HepG2 (cell line): ENCODE data around the gene HNRNPUL1. TPM values are rescaled to one million over a fixed set of nuclear protein-coding genes. Genes with fewer than 3 reads are reported as not detected.

Source experiments
- HINFP ChIP-seq: sonication (generic); formaldehyde crosslinking; IDR thresholded peaks from 2 replicates; pipeline ENCODE4 v1.4.0; 2020; ENCODE audit warnings: low read depth, mild to moderate bottlenecking, missing genetic modification reagents
- MAX ChIP-seq: IDR thresholded peaks from 2 replicates; pipeline ENCODE4 v1.6.1; 2012; ENCODE audit warnings: inconsistent platforms
- MAZ ChIP-seq, 2 experiments: sonication (generic) in 1 of 2; formaldehyde crosslinking in 1 of 2; IDR thresholded peaks; 2 replicates each; pipeline versions ENCODE4 v1.5.0 to v1.6.1; 2012 to 2020; ENCODE audit warnings: low read depth in 2 of 2, mild to moderate bottlenecking in 2 of 2, borderline replicate concordance in 1 of 2, improper control_type of control experiment in 1 of 2, low read length in 1 of 2, missing genetic modification reagents in 1 of 2, moderate library complexity in 1 of 2
- MLX ChIP-seq: IDR thresholded peaks from 2 replicates; pipeline ENCODE4 v1.6.1; 2016
- RORA ChIP-seq: sonication (generic); formaldehyde crosslinking; IDR thresholded peaks from 2 replicates; pipeline ENCODE4 v1.5.0; 2020; ENCODE audit warnings: mild to moderate bottlenecking, missing genetic modification reagents, moderate library complexity
- RXRA ChIP-seq: sonication (generic); formaldehyde crosslinking; IDR thresholded peaks from 2 replicates; pipeline ENCODE4 v1.5.1; 2020; ENCODE audit warnings: missing genetic modification reagents
- SALL1 ChIP-seq: sonication (generic); formaldehyde crosslinking; IDR thresholded peaks from 2 replicates; pipeline ENCODE4 v1.8.0; 2022; ENCODE audit warnings: mild to moderate bottlenecking, missing genetic modification reagents
- TFAP4 ChIP-seq: sonication (generic); IDR thresholded peaks from 2 replicates; pipeline ENCODE4 v1.6.1; 2016; ENCODE audit warnings: low read depth, borderline replicate concordance
- THAP8 ChIP-seq: sonication (generic); formaldehyde crosslinking; IDR thresholded peaks from 2 replicates; pipeline ENCODE4 v1.5.1; 2020; ENCODE audit warnings: missing genetic modification reagents, mild to moderate bottlenecking, borderline replicate concordance
- UBTF ChIP-seq: sonication (generic); formaldehyde crosslinking; IDR thresholded peaks from 2 replicates; pipeline ENCODE4 v1.4.0; 2020; ENCODE audit warnings: mild to moderate bottlenecking, missing genetic modification reagents
- ZGPAT ChIP-seq: IDR thresholded peaks from 2 replicates; pipeline ENCODE4 v1.6.1; 2016; ENCODE audit warnings: mild to moderate bottlenecking
- ZNF317 ChIP-seq: sonication (generic); formaldehyde crosslinking; IDR thresholded peaks from 2 replicates; pipeline ENCODE4 v1.5.0; 2020; ENCODE audit warnings: mild to moderate bottlenecking, missing genetic modification reagents
- ZNF746 ChIP-seq: sonication (generic); formaldehyde crosslinking; IDR thresholded peaks from 2 replicates; pipeline ENCODE4 v1.8.0; 2022; ENCODE audit warnings: mild to moderate bottlenecking, missing genetic modification reagents
- ZNF850 ChIP-seq: sonication (generic); formaldehyde crosslinking; conservative IDR thresholded peaks from 2 replicates; pipeline ENCODE4 v1.9.0; 2021; ENCODE audit warnings: mild to moderate bottlenecking, missing genetic modification reagents
- polyA plus RNA-seq, 8 experiments: library from polyadenylated mRNA; depleted of rRNA in 3 of 8; stranded (reverse) in 7 of 8; unstranded in 1 of 8; fragments of >200 nt; fragmentation: Illumina TruSeq in 4 of 8; extraction: Trizol in 4 of 8; gene quantifications; 2 replicates each; pipeline versions ENCODE4 v1.2.1 to v1.2.3, GENCODE V29; 2011 to 2016; ENCODE audit warnings: low read depth in 4 of 8, missing spikeins in 1 of 8, mixed read lengths in 1 of 8; ENCODE audit not compliant: insufficient read depth in 1 of 8
- total RNA-seq, 5 experiments: library from RNA; depleted of rRNA; stranded (reverse); fragments of >200 nt; fragmentation: Illumina TruSeq; extraction: Trizol; gene quantifications; 2 replicates each; pipeline ENCODE4 v1.2.3, GENCODE V29; 2016; ENCODE audit warnings: low read depth in 1 of 5
- TF ChIP-seq, protein P1 (sequence below): sonication (generic); formaldehyde crosslinking; IDR thresholded peaks from 2 replicates; pipeline ENCODE4 v1.8.0; 2022; ENCODE audit warnings: mild to moderate bottlenecking, missing genetic modification reagents; ENCODE audit not compliant: insufficient replicate concordance
- TF ChIP-seq, protein P2 (sequence below): sonication (generic); formaldehyde crosslinking; IDR thresholded peaks from 2 replicates; pipeline ENCODE4 v1.4.0; 2020; ENCODE audit warnings: mild to moderate bottlenecking, missing genetic modification reagents

Gene HNRNPUL1
- total and polyA plus RNA-seq, 2 of the 13 experiments (the other 11 are each of a cell fraction or from before 2014, with no cell fraction given), result 30.9 to 81.7 TPM

DNA sequence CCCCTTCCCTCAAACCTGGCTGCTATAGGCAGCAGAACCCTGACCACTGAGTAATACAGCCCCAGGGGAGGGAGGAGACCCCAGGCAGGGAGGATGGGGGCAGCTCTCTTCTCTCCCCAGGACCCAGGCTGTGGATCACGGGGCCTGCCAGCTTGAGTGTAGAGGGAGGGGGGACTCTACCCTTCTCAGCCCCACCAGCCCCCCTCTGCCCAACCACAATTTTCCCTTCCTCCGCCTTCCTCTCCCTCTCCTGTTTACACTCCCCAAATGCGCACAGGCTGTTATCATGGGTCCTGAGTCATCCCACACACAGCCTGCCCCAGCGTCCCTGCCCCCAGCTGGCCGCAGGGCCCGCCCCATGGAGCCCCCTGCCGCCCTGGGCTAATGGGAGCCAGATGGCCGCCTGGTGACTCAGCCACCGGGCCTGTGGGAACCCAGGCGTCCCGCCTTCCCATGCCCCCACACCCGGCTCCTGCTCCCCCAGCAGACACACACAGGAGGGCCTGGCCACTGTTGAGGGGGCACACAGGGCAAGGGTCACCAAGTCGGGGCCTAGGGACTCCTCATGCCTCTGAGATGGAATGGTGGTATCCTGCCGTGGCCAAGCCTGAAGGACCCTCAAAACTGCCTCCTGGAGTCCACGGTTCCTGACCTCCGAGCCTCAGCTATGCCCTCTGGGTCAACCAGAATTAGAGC is 59.4 kb downstream of the HNRNPUL1 start (continued):
- TF ChIP-seq, protein P1, sequence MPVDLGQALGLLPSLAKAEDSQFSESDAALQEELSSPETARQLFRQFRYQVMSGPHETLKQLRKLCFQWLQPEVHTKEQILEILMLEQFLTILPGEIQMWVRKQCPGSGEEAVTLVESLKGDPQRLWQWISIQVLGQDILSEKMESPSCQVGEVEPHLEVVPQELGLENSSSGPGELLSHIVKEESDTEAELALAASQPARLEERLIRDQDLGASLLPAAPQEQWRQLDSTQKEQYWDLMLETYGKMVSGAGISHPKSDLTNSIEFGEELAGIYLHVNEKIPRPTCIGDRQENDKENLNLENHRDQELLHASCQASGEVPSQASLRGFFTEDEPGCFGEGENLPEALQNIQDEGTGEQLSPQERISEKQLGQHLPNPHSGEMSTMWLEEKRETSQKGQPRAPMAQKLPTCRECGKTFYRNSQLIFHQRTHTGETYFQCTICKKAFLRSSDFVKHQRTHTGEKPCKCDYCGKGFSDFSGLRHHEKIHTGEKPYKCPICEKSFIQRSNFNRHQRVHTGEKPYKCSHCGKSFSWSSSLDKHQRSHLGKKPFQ (CRISPR knock-in tag), result no peak
- TF ChIP-seq, protein P2, sequence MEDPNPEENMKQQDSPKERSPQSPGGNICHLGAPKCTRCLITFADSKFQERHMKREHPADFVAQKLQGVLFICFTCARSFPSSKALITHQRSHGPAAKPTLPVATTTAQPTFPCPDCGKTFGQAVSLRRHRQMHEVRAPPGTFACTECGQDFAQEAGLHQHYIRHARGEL (CRISPR knock-in tag), result peak; percentile 16; the same call in 1 of the 2 replicates
- TF ChIP-seq TFAP4 (peak; percentile 93; the same call in 1 of the 2 replicates), MAZ (IDR thresholded peaks at IDR 0.05; ENCODE audit: borderline replicate concordance, low read depth, low read length) (0 out of 2 replicates have a peak, but pooled peaks have one; percentile 66), MAZ (CRISPR knock-in tag; IDR thresholded peaks at IDR 0.05; ENCODE audit: low read depth) (no peak), UBTF (CRISPR knock-in tag) (peak; percentile 33; the same call in 1 of the 2 replicates), ZNF746 (CRISPR knock-in tag) (peak; percentile 62), RXRA (CRISPR knock-in tag) (peak; percentile 12; the same call in 1 of the 2 replicates), SALL1 (CRISPR knock-in tag) (peak; percentile 54), ZGPAT (CRISPR knock-in tag) (peak; percentile 26; the same call in 1 of the 2 replicates), RORA (CRISPR knock-in tag) (no peak), MAX (peak; percentile 41), THAP8 (CRISPR knock-in tag) (no peak), ZNF317 (no peak), ZNF850 (CRISPR knock-in tag) (no peak), MLX (CRISPR knock-in tag) (peak; percentile 22; the same call in 1 of the 2 replicates), HINFP (CRISPR knock-in tag) (no peak)
